ENCODE measurements around the gene UBE2S.
A peak's percentile ranks its signal among the peaks of the same experiment; 100 is the strongest.
"Not testable (repeated sequence)": the region's sequence is repeated elsewhere in the genome, so short reads cannot be mapped to it uniquely, and the experiment has no call there.

UBE2S gene

GRCh38 chr19:55409179-55409578, 1.6 kb upstream of the UBE2S start:
- not testable (repeated sequence) for H3K27me3 ChIP-seq (ENCODE audit: control insufficient read depth, insufficient read depth, low read length); H3K9ac ChIP-seq (ENCODE audit: low read length); H3K27ac ChIP-seq (ENCODE audit: low read depth, low read length); H3K4me3 ChIP-seq (ENCODE audit: low read length); H3K4me1 ChIP-seq (ENCODE audit: control insufficient read depth, insufficient read depth, low read length); H3K36me3 ChIP-seq (ENCODE audit: control insufficient read depth, insufficient read depth, low read length)

GRCh38 chr19:55408533-55408872, 915 bp upstream of the UBE2S start:
- Histone ChIP-seq H3K4me3 (ENCODE audit: low read length) (peak overlapping the region; percentile 67), H3K9ac (ENCODE audit: low read length) (no peak overlapping the region), H3K27me3 (ENCODE audit: control insufficient read depth, insufficient read depth, low read length) (no peaks in the 10 kb centered on the region), H3K27ac (ENCODE audit: low read depth, low read length) (peak overlapping the region; percentile 98), H3K4me1 (ENCODE audit: control insufficient read depth, insufficient read depth, low read length) (peaks cover 7% of the 10 kb centered on the region), H3K36me3 (ENCODE audit: control insufficient read depth, insufficient read depth, low read length) (peaks cover 4% of the 10 kb centered on the region)

DNA sequence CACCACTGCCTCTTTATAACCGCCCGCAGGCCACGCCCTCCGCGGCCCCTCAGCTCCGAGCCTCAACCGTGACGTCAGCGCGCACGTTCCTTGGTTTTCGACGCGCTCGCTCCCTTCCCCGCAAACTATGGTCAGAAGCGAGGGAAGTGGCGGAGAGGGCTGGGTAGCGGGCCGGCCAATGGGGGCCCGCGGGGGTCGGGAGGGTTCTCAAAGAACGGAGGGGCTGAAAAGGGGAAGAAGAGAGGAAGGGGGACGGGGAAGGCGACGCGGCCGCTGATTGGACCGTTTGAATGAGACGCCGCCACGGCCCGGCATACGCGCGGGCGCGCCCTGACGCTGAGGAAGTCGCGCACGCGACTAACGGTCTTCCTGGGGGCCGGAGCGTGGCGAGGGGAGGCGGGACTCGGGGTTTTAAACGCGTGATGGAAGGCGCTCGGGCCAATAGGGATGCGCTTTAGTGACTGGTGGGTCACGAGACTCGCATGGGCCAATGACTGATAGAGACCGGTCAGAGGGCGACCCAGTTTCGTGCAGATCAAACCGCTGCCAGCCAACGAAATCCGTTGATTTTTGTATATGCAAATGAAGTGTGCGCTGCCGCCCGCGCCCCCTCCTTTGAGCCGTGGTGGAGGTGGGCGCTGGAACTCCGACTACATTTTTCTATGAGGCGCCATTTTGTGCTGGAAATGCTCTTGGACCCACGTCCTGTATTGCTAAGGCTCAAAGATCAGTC, 378 bp upstream of the UBE2S start:
- Histone ChIP-seq H3K9ac (ENCODE audit: low read length) (no peak overlapping the region), H3K36me3 (ENCODE audit: control insufficient read depth, insufficient read depth, low read length) (peaks cover 4% of the 10 kb centered on the region), H3K27me3 (ENCODE audit: control insufficient read depth, insufficient read depth, low read length) (no peaks in the 10 kb centered on the region), H3K4me3 (ENCODE audit: low read length) (peak overlapping the region; percentile 78), H3K4me1 (ENCODE audit: control insufficient read depth, insufficient read depth, low read length) (peaks cover 7% of the 10 kb centered on the region), H3K27ac (ENCODE audit: low read depth, low read length) (peak overlapping the region; percentile 98)

GRCh38 chr19:55406826-55407549, 600 bp downstream of the UBE2S start:
- H3K4me1 ChIP-seq (ENCODE audit: control insufficient read depth, insufficient read depth, low read length) = peaks cover 7% of the 10 kb centered on the region
- H3K9ac ChIP-seq (ENCODE audit: low read length) = peak overlapping the region; percentile 45
- peak overlapping the region; percentile 98 for H3K27ac ChIP-seq (ENCODE audit: low read depth, low read length)
- H3K36me3 ChIP-seq (ENCODE audit: control insufficient read depth, insufficient read depth, low read length) = peaks cover 10% of the 10 kb centered on the region
- H3K4me3 ChIP-seq (ENCODE audit: low read length) = peak overlapping the region; percentile 78
- no peaks in the 10 kb centered on the region for H3K27me3 ChIP-seq (ENCODE audit: control insufficient read depth, insufficient read depth, low read length)

GRCh38 chr19:55406091-55406825, 1.3 kb downstream of the UBE2S start:
- Histone ChIP-seq H3K4me1 (ENCODE audit: control insufficient read depth, insufficient read depth, low read length) (peaks cover 7% of the 10 kb centered on the region), H3K4me3 (ENCODE audit: low read length) (peak overlapping the region; percentile 78), H3K27me3 (ENCODE audit: control insufficient read depth, insufficient read depth, low read length) (no peaks in the 10 kb centered on the region), H3K9ac (ENCODE audit: low read length) (no peak overlapping the region), H3K27ac (ENCODE audit: low read depth, low read length) (no peak overlapping the region), H3K36me3 (ENCODE audit: control insufficient read depth, insufficient read depth, low read length) (peaks cover 10% of the 10 kb centered on the region)

GRCh38 chr19:55405638-55406037, 1.9 kb downstream of the UBE2S start:
- H3K36me3 ChIP-seq (ENCODE audit: control insufficient read depth, insufficient read depth, low read length) = peaks cover 15% of the 10 kb centered on the region
- no peak overlapping the region for H3K27ac ChIP-seq (ENCODE audit: low read depth, low read length)
- no peak overlapping the region for H3K4me3 ChIP-seq (ENCODE audit: low read length)
- no peak overlapping the region for H3K9ac ChIP-seq (ENCODE audit: low read length)
- H3K27me3 ChIP-seq (ENCODE audit: control insufficient read depth, insufficient read depth, low read length) = no peaks in the 10 kb centered on the region
- H3K4me1 ChIP-seq (ENCODE audit: control insufficient read depth, insufficient read depth, low read length) = peaks cover 7% of the 10 kb centered on the region

DNA sequence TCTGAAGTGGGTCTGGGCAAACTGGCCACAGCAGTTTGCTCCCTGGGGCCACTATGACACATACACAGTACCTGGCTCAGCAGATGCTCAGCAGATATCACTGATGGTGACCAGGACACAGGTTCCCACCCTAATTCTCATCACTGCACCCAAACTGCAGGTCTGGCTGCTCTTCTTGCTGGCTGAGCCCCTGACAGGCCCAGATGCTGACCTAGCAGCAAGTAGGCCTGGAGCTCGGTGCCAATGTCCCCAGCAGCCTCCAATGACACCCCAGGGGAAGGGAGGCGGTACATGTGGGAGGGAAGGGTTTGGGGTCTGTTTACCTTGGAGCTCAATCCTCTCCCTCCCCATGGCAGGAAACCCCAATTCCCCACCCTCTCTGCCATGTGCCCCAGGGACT, 5.1 kb downstream of the UBE2S start:
- Histone ChIP-seq H3K27me3 (ENCODE audit: control insufficient read depth, insufficient read depth, low read length) (no peaks in the 10 kb centered on the region), H3K36me3 (ENCODE audit: control insufficient read depth, insufficient read depth, low read length) (peaks cover 15% of the 10 kb centered on the region), H3K4me1 (ENCODE audit: control insufficient read depth, insufficient read depth, low read length) (peaks cover 3% of the 10 kb centered on the region), H3K9ac (ENCODE audit: low read length) (no peak overlapping the region), H3K4me3 (ENCODE audit: low read length) (no peak overlapping the region), H3K27ac (ENCODE audit: low read depth, low read length) (no peak overlapping the region)

DNA sequence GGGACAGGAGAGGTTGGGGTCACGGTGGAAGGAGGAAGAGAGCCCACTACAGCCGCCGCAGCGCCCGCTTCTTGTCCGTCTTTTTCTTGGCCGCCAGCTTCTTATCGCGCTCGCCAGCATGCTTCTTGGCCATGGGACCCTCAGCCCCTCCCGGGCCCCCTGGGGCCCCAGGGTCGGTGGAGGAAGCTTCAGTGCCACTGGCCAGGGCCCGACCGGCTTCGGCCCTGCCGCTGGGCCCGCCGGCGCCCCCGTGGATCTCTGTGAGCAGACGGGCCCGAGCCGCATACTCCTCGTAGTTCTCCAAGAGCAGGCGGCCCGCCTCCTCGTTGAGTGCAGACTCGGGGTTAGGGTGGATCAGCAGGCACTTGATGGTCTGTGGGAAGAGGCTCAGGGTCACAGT, 6.2 kb downstream of the UBE2S start:
- H3K27me3 ChIP-seq (ENCODE audit: control insufficient read depth, insufficient read depth, low read length); H3K4me1 ChIP-seq (ENCODE audit: control insufficient read depth, insufficient read depth, low read length); H3K9ac ChIP-seq (ENCODE audit: low read length); H3K27ac ChIP-seq (ENCODE audit: low read depth, low read length); H3K4me3 ChIP-seq (ENCODE audit: low read length): not testable (repeated sequence)
- peaks cover 15% of the 10 kb centered on the region for H3K36me3 ChIP-seq (ENCODE audit: control insufficient read depth, insufficient read depth, low read length)

GRCh38 chr19:55400281-55401087, 7.1 kb downstream of the UBE2S start:
- Histone ChIP-seq H3K27ac (ENCODE audit: low read depth, low read length) (no peak overlapping the region), H3K4me1 (ENCODE audit: control insufficient read depth, insufficient read depth, low read length) (no peaks in the 10 kb centered on the region), H3K27me3 (ENCODE audit: control insufficient read depth, insufficient read depth, low read length) (no peaks in the 10 kb centered on the region), H3K36me3 (ENCODE audit: control insufficient read depth, insufficient read depth, low read length) (peaks cover 15% of the 10 kb centered on the region), H3K4me3 (ENCODE audit: low read length) (no peak overlapping the region), H3K9ac (ENCODE audit: low read length) (no peak overlapping the region)

GRCh38 chr19:55398200-55398925, 9.2 kb downstream of the UBE2S start:
- no peaks in the 10 kb centered on the region for H3K27me3 ChIP-seq (ENCODE audit: control insufficient read depth, insufficient read depth, low read length)
- H3K4me3 ChIP-seq (ENCODE audit: low read length) = no peak overlapping the region
- no peak overlapping the region for H3K27ac ChIP-seq (ENCODE audit: low read depth, low read length)
- H3K36me3 ChIP-seq (ENCODE audit: control insufficient read depth, insufficient read depth, low read length) = peaks cover 12% of the 10 kb centered on the region
- H3K4me1 ChIP-seq (ENCODE audit: control insufficient read depth, insufficient read depth, low read length) = no peaks in the 10 kb centered on the region
- no peak overlapping the region for H3K9ac ChIP-seq (ENCODE audit: low read length)

DNA sequence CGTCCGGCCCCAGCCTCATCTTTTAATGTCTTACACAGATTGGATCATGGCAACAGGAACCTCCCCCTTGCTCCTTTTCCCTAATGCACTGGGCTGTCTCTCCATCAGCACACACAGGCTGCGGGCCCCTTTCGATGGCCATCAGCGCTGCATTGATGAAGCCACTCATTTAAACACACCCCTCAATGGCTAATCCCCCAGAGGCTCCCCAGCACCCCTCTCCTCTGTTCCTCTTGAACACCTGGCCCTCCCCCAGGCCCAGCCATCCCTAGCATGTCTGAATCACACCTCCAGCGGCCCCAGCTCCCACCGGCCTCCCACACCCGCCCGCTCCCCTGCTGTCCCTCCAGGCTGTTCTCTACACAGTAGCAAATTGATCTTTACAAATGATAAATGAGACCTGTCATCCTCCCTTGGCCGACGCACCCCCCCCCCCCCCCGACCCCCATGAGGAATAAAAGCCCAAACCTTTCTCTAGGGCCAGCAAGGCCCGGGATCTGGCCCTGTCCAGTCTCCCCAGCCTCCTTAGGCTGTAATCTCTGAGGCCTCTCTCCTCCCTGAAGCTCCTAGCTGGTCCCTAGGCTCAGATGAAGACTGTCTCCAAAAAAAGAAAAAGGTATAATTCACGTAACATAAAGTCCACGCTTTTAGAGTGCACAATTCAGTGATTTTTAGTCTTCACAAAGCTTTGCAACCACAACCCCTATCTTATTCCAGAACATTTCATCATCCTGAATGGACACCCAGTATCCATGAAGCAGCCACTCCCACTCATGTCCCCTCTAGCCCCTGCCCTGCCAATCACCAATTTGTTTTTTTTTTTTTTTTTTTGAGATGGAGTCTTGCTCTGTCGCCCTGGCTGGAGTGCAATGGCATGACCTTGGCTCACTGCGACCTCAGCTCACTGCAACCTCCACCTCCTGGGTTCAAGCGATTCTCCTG, 14.5 kb downstream of the UBE2S start:
- Histone ChIP-seq H3K27ac (ENCODE audit: low read depth, low read length) (no peak overlapping the region), H3K9ac (ENCODE audit: low read length) (no peak overlapping the region), H3K4me1 (ENCODE audit: control insufficient read depth, insufficient read depth, low read length) (peaks cover 4% of the 10 kb centered on the region), H3K4me3 (ENCODE audit: low read length) (no peak overlapping the region), H3K36me3 (ENCODE audit: control insufficient read depth, insufficient read depth, low read length) (peaks cover 25% of the 10 kb centered on the region), H3K27me3 (ENCODE audit: control insufficient read depth, insufficient read depth, low read length) (no peaks in the 10 kb centered on the region)
